OCI-LY3 (cell line): ENCODE results near the gene IFT122.

Experiments
- H2AFZ ChIP-seq: fragments of 200-600, 300-600 bp; shearing (Covaris generic); 2 replicates; pipeline ENCODE4 v1.6.0; 2014; ENCODE audit warnings: antibody characterized with exemption, low read depth, low read length
- H3K27ac ChIP-seq: fragments of 200-600, 300-600 bp; sonication (generic); 2 replicates; pipeline ENCODE4 v1.5.1; 2014; ENCODE audit warnings: mild to moderate bottlenecking, low read length, moderate library complexity, mixed read lengths
- H3K27me3 ChIP-seq: fragments of 200-600, 300-600 bp; sonication (generic); 2 replicates; pipeline ENCODE4 v1.6.1; 2014; ENCODE audit warnings: low read depth, low read length, mixed read lengths
- H3K36me3 ChIP-seq: fragments of 200-600, 300-600 bp; sonication (generic); replicated peaks from 2 replicates; pipeline ENCODE3; 2014; ENCODE audit warnings: low read depth, low read length, mixed read lengths
- H3K4me1 ChIP-seq: fragments of 300-600, 200-600 bp; sonication (generic); 2 replicates; pipeline ENCODE4 v1.6.1; 2014; ENCODE audit warnings: low read length, mixed read lengths
- H3K4me2 ChIP-seq: fragments of 200-600, 300-600 bp; sonication (generic); 2 replicates; pipeline ENCODE4 v1.6.1; 2014; ENCODE audit warnings: low read length, mixed read lengths
- H3K4me3 ChIP-seq: fragments of 300-600, 200-600 bp; sonication (generic); 2 replicates; pipeline ENCODE4 v1.5.1; 2014; ENCODE audit warnings: antibody characterized with exemption, mild to moderate bottlenecking, low read length, moderate library complexity
- H3K79me2 ChIP-seq: fragments of 300-600, 200-600 bp; shearing (Covaris generic); 2 replicates; pipeline ENCODE4 v1.6.1; 2014; ENCODE audit warnings: mild to moderate bottlenecking, low read length, mixed read lengths
- H3K9ac ChIP-seq: fragments of 300-600, 200-600 bp; shearing (Covaris generic); 2 replicates; pipeline ENCODE4 v1.6.0; 2014; ENCODE audit warnings: mild to moderate bottlenecking, low read length, moderate library complexity
- H3K9me3 ChIP-seq: fragments of 200-600, 300-600 bp; shearing (Covaris generic); 2 replicates; pipeline ENCODE4 v1.6.1; 2014; ENCODE audit warnings: low read length, mixed read lengths; ENCODE audit not compliant: insufficient read depth
- H4K20me1 ChIP-seq: fragments of 200-600, 300-600 bp; sonication (generic); 2 replicates; pipeline ENCODE4 v1.6.1; 2016; ENCODE audit warnings: low read length, mixed read lengths; ENCODE audit not compliant: insufficient read depth
- CTCF ChIP-seq: fragments of 200-600, 300-600 bp; sonication (generic); IDR thresholded peaks from 2 replicates; pipeline ENCODE4 v1.5.1; 2014; ENCODE audit warnings: antibody characterized with exemption, low read length, low read depth
- EZH2phosphoT487 ChIP-seq: fragments of 200-600 bp; shearing (Covaris generic); IDR thresholded peaks from 2 replicates; pipeline ENCODE4 v1.6.1; 2018; ENCODE audit warnings: antibody characterized with exemption, mixed run types, low read depth

Gene IFT122

GRCh38 chr3:129519896-129520715 lies 80.1 kb downstream of the IFT122 start:
- Histone ChIP-seq H3K4me1 (peaks cover 9% of the 10 kb centered on the region; the same call in 1 of the 2 replicates), H3K79me2 (no peaks in the 10 kb centered on the region), H3K9ac (no peak overlapping the region), H4K20me1 (no peaks in the 10 kb centered on the region), H3K4me2 (no peak overlapping the region), H3K9me3 (no peaks in the 10 kb centered on the region), H3K4me3 (no peak overlapping the region), H2AFZ (no peak overlapping the region), H3K36me3 (no peaks in the 10 kb centered on the region), H3K27me3 (no peaks in the 10 kb centered on the region), H3K27ac (no peak overlapping the region)
- no peak for TF ChIP-seq EZH2phosphoT487
- no peak for TF ChIP-seq CTCF

GRCh38 chr3:129520960-129521359 lies 80.9 kb downstream of the IFT122 start:
- H4K20me1 ChIP-seq, result no peaks in the 10 kb centered on the region
- H3K79me2 ChIP-seq, result no peaks in the 10 kb centered on the region
- no peaks in the 10 kb centered on the region for H3K36me3 ChIP-seq
- no peaks in the 10 kb centered on the region for H3K9me3 ChIP-seq
- H3K4me3 ChIP-seq, result no peak overlapping the region
- H3K27me3 ChIP-seq, result no peaks in the 10 kb centered on the region
- TF ChIP-seq EZH2phosphoT487, result no peak
- no peak for TF ChIP-seq CTCF
- no peak overlapping the region for H3K4me2 ChIP-seq
- peaks cover 18% of the 10 kb centered on the region for H3K4me1 ChIP-seq
- no peak overlapping the region for H2AFZ ChIP-seq
- H3K27ac ChIP-seq, result no peak overlapping the region
- H3K9ac ChIP-seq, result no peak overlapping the region

GRCh38 chr3:129521611-129522010 lies 81.6 kb downstream of the IFT122 start:
- H3K4me1 ChIP-seq, result peaks cover 24% of the 10 kb centered on the region

GRCh38 chr3:129522953-129523352 lies 82.9 kb downstream of the IFT122 start:
- H3K4me2 ChIP-seq, result no peak overlapping the region

More at GRCh38 chr3:129521611-129522010, 81.6 kb downstream of the IFT122 start:
- Histone ChIP-seq H3K4me3 (no peak overlapping the region), H3K79me2 (no peaks in the 10 kb centered on the region), H3K9ac (no peak overlapping the region), H3K27ac (no peak overlapping the region), H3K27me3 (no peaks in the 10 kb centered on the region), H2AFZ (no peak overlapping the region), H3K36me3 (no peaks in the 10 kb centered on the region), H3K9me3 (no peaks in the 10 kb centered on the region), H3K4me2 (no peak overlapping the region), H4K20me1 (no peaks in the 10 kb centered on the region)
- TF ChIP-seq EZH2phosphoT487 (no peak), CTCF (no peak)

More at GRCh38 chr3:129522953-129523352, 82.9 kb downstream of the IFT122 start:
- H3K79me2 ChIP-seq, result no peaks in the 10 kb centered on the region
- H3K27me3 ChIP-seq, result no peaks in the 10 kb centered on the region
- no peaks in the 10 kb centered on the region for H3K9me3 ChIP-seq
- no peak overlapping the region for H3K27ac ChIP-seq
- peaks cover 31% of the 10 kb centered on the region for H3K4me1 ChIP-seq
- no peaks in the 10 kb centered on the region for H3K36me3 ChIP-seq
- TF ChIP-seq CTCF (no peak), EZH2phosphoT487 (no peak)
- H2AFZ ChIP-seq, result no peak overlapping the region
- H3K4me3 ChIP-seq, result no peak overlapping the region
- H3K9ac ChIP-seq, result no peak overlapping the region
- H4K20me1 ChIP-seq, result no peaks in the 10 kb centered on the region
